Naive thymus-derived CD4-positive, alpha-beta T cell (primary cell): Measurements from ENCODE around the gene RIPOR3. TPM values are rescaled to one million over a fixed set of nuclear protein-coding genes. Genes with fewer than 3 reads are reported as not detected.

Experiments used
- ATAC-seq: fragments of 150-1000 bp; cut with Tn5 transposase; 2 replicates; pipeline ENCODE4 v1.10.0; 2021; ENCODE audit warnings: mild to moderate bottlenecking, moderate library complexity
- CTCF ChIA-PET: fragments of 350-600 bp; sonication (Branson Sonifier 250); formaldehyde crosslinking; loops from one replicate; lab custom pipeline; 2021; ENCODE audit warnings: antibody characterized with exemption; lab: Charles Lee
- POLR2A ChIA-PET: fragments of 350-600 bp; sonication (Branson Sonifier 250); formaldehyde crosslinking; loops from one replicate; lab custom pipeline; 2021; ENCODE audit warnings: antibody characterized with exemption, inconsistent platforms; lab: Charles Lee
- DNase-seq, 9 donors: peaks; one replicate each; pipeline versions ENCODE4 v3.0.0 to v3.0.0-alpha.2; 2020 to 2022; ENCODE audit warnings: mixed read lengths in 1 of 9
- H3K27ac ChIP-seq: one replicate; pipeline ENCODE4 v1.7.0; 2013; ENCODE audit warnings: mild to moderate bottlenecking, low read depth, low read length, moderate library complexity
- H3K27me3 ChIP-seq, 2 donors: one replicate each; pipeline ENCODE4 v1.7.0; 2013; ENCODE audit warnings: low read length in 2 of 2, mild to moderate bottlenecking in 2 of 2, moderate library complexity in 2 of 2; ENCODE audit not compliant: control insufficient read depth in 2 of 2, insufficient read depth in 2 of 2
- H3K36me3 ChIP-seq, 3 experiments: 1 replicate in 2 of 3; 2 replicates in 1 of 3; pipeline ENCODE4 v1.7.0; 2013; ENCODE audit warnings: low read length in 3 of 3, mild to moderate bottlenecking in 3 of 3, moderate library complexity in 1 of 3; ENCODE audit not compliant: insufficient read depth in 3 of 3, control insufficient read depth in 2 of 3
- H3K4me1 ChIP-seq, 2 donors: one replicate each; pipeline ENCODE4 v1.7.0; 2013; ENCODE audit warnings: low read length in 2 of 2, mild to moderate bottlenecking in 2 of 2, moderate library complexity in 1 of 2; ENCODE audit not compliant: control insufficient read depth in 2 of 2, insufficient read depth in 2 of 2
- H3K4me3 ChIP-seq: 2 replicates; pipeline ENCODE4 v1.7.0; 2013; ENCODE audit warnings: mild to moderate bottlenecking, low read length
- H3K9me3 ChIP-seq, 3 experiments: 1 replicate in 2 of 3; 2 replicates in 1 of 3; pipeline ENCODE4 v1.7.0; 2013; ENCODE audit warnings: low read length in 3 of 3; ENCODE audit not compliant: control insufficient read depth in 2 of 3
- H3K27ac Mint-ChIP-seq, 9 donors: one replicate each; pipeline ENCODE4 v1.8.0; 2020 to 2022; ENCODE audit warnings: mixed read lengths in 9 of 9, mild to moderate bottlenecking in 8 of 9, moderate library complexity in 5 of 9, inconsistent platforms in 2 of 9
- H3K27me3 Mint-ChIP-seq, 5 donors: one replicate each; pipeline ENCODE4 v1.8.0; 2021 to 2022; ENCODE audit warnings: mixed read lengths in 5 of 5, mild to moderate bottlenecking in 1 of 5
- H3K36me3 Mint-ChIP-seq, 5 donors: one replicate each; pipeline ENCODE4 v1.8.0; 2020 to 2022; ENCODE audit warnings: mixed read lengths in 5 of 5, mild to moderate bottlenecking in 3 of 5, inconsistent platforms in 1 of 5
- H3K4me1 Mint-ChIP-seq, 7 donors: one replicate each; pipeline ENCODE4 v1.8.0; 2020 to 2022; ENCODE audit warnings: mixed read lengths in 7 of 7, mild to moderate bottlenecking in 3 of 7, inconsistent platforms in 1 of 7
- H3K4me3 Mint-ChIP-seq, 10 donors: one replicate each; pipeline ENCODE4 v1.8.0; 2020 to 2022; ENCODE audit warnings: mild to moderate bottlenecking in 10 of 10, mixed read lengths in 10 of 10, moderate library complexity in 6 of 10, inconsistent platforms in 2 of 10
- H3K9me3 Mint-ChIP-seq, 11 donors: one replicate each; pipeline ENCODE4 v1.8.0; 2020 to 2022; ENCODE audit warnings: mixed read lengths in 11 of 11, mild to moderate bottlenecking in 4 of 11, inconsistent platforms in 1 of 11, moderate library complexity in 1 of 11
- intact Hi-C, 2 donors: fragments of 100-400 bp; cut with micrococcal nuclease; formaldehyde crosslinking; loops; one replicate each; pipeline ENCODE4 v1.15.1; 2023
- polyA plus RNA-seq, 2 donors: library from polyadenylated mRNA; unstranded; fragments of 300-500 nt; fragmentation: Illumina TruSeq; gene quantifications; one replicate each; pipeline ENCODE4 v1.2.3, GENCODE V29; 2021
- total RNA-seq, 6 experiments: library from RNA in 5 of 6; stranded (reverse) in 5 of 6; gene quantifications; 1 replicate in 5 of 6; 2 replicates in 1 of 6; pipeline ENCODE4 v1.2.3 and lab custom pipeline; 2021 to 2026

The RIPOR3 gene
- total and polyA plus RNA-seq, 7 experiments from 2014 or later: 0.27 to 1.7 (median 0.80) TPM; not detected in 3

- CTCF ChIA-PET: no interaction called here
- Mint-ChIP-seq H3K4me1 (no peaks in the 10 kb centered on the region), H3K36me3 (no peaks in the 10 kb centered on the region)
Measured at GRCh38 chr20:50720026-50720425, 28.7 kb upstream of the RIPOR3 start.

GRCh38 chr20:50719328-50719727, 28.0 kb upstream of the RIPOR3 start:
- H3K4me3 ChIP-seq: no peak overlapping the region
- no peaks in the 10 kb centered on the region for H3K4me1 Mint-ChIP-seq
- H3K27me3 Mint-ChIP-seq: peaks cover 0 to 10% (median 0%) of the 10 kb centered on the region in 5 donors
- no peaks in the 10 kb centered on the region for H3K27me3 ChIP-seq
- ChIA-PET POLR2A (no interaction called here), CTCF (no interaction called here)
- no peaks in the 10 kb centered on the region for H3K36me3 ChIP-seq
- H3K36me3 Mint-ChIP-seq: no peaks in the 10 kb centered on the region
- ATAC-seq (no peak), DNase-seq (no peak)
- no peak overlapping the region for H3K4me3 Mint-ChIP-seq
- H3K27ac ChIP-seq: no peak overlapping the region
- H3K4me1 ChIP-seq: no peaks in the 10 kb centered on the region
- H3K9me3 ChIP-seq: no peaks in the 10 kb centered on the region
- no peak overlapping the region for H3K27ac Mint-ChIP-seq
- H3K9me3 Mint-ChIP-seq: no peaks in the 10 kb centered on the region
- intact Hi-C loops: no loop called here

More at GRCh38 chr20:50720026-50720425, 28.7 kb upstream of the RIPOR3 start:
- H3K36me3 ChIP-seq: no peaks in the 10 kb centered on the region
- no peaks in the 10 kb centered on the region for H3K27me3 ChIP-seq
- Mint-ChIP-seq H3K27ac (no peak overlapping the region), H3K27me3 (peaks cover 0 to 10% (median 0%) of the 10 kb centered on the region in 5 donors), H3K9me3 (no peaks in the 10 kb centered on the region), H3K4me3 (no peak overlapping the region)
- POLR2A ChIA-PET: interaction anchor here (0.5 kb wide), 1 partner anchor 180 kb away, joined by 4 read pairs; no protein-coding TSS in a partner anchor
- no peak overlapping the region for H3K27ac ChIP-seq
- no peak for DNase-seq
- ATAC-seq: no peak
- no peak overlapping the region for H3K4me3 ChIP-seq
- no peaks in the 10 kb centered on the region for H3K9me3 ChIP-seq
- intact Hi-C loops: no loop called here
- H3K4me1 ChIP-seq: no peaks in the 10 kb centered on the region

- no peaks in the 10 kb centered on the region for H3K4me1 Mint-ChIP-seq
- Histone ChIP-seq H3K36me3 (no peaks in the 10 kb centered on the region), H3K27me3 (no peaks in the 10 kb centered on the region), H3K4me3 (no peak overlapping the region), H3K9me3 (no peaks in the 10 kb centered on the region), H3K4me1 (no peaks in the 10 kb centered on the region), H3K27ac (no peak overlapping the region)
- ATAC-seq (no peak), DNase-seq (no peak)
- no peaks in the 10 kb centered on the region for H3K9me3 Mint-ChIP-seq
- ChIA-PET POLR2A (interaction anchor here (1.3 kb wide), 1 partner anchor 12 kb away, joined by 3 read pairs; no protein-coding TSS in a partner anchor), CTCF (interaction anchor here (1.1 kb wide), 1 partner anchor 31 kb away, joined by 5 read pairs; no protein-coding TSS in a partner anchor)
- H3K27me3 Mint-ChIP-seq: peaks cover 4 to 17% (median 8%) of the 10 kb centered on the region in 5 donors
- no peak overlapping the region for H3K4me3 Mint-ChIP-seq
- intact Hi-C loops: no loop called here
- no peak overlapping the region for H3K27ac Mint-ChIP-seq
- no peaks in the 10 kb centered on the region for H3K36me3 Mint-ChIP-seq
Measured at GRCh38 chr20:50717974-50718761, 26.8 kb upstream of the RIPOR3 start.

GRCh38 chr20:50717312-50717711, 26.0 kb upstream of the RIPOR3 start:
- CTCF ChIA-PET: interaction anchor here (1.1 kb wide), 1 partner anchor 32 kb away, joined by 5 read pairs; no protein-coding TSS in a partner anchor
- no peak for ATAC-seq

GRCh38 chr20:50716518-50716917, 25.2 kb upstream of the RIPOR3 start:
- H3K27ac Mint-ChIP-seq: no peak overlapping the region
- DNase-seq (no peak), ATAC-seq (no peak)
- Histone ChIP-seq H3K27ac (no peak overlapping the region), H3K27me3 (no peaks in the 10 kb centered on the region), H3K9me3 (no peaks in the 10 kb centered on the region), H3K36me3 (no peaks in the 10 kb centered on the region), H3K4me1 (no peaks in the 10 kb centered on the region), H3K4me3 (no peak overlapping the region)
- POLR2A ChIA-PET: interaction anchor here (0.9 kb wide), 1 partner anchor 26 kb away, joined by 3 read pairs; no protein-coding TSS in a partner anchor
- no peak overlapping the region for H3K4me3 Mint-ChIP-seq
- H3K9me3 Mint-ChIP-seq: no peaks in the 10 kb centered on the region
- peaks cover 13 to 25% (median 18%) of the 10 kb centered on the region in 5 donors for H3K27me3 Mint-ChIP-seq
- intact Hi-C loops: no loop called here
- H3K36me3 Mint-ChIP-seq: no peaks in the 10 kb centered on the region
- CTCF ChIA-PET: no interaction called here
- H3K4me1 Mint-ChIP-seq: no peaks in the 10 kb centered on the region

More at GRCh38 chr20:50717312-50717711, 26.0 kb upstream of the RIPOR3 start:
- no peak overlapping the region for H3K27ac ChIP-seq
- H3K9me3 ChIP-seq: no peaks in the 10 kb centered on the region
- no peaks in the 10 kb centered on the region for H3K36me3 Mint-ChIP-seq
- H3K4me1 Mint-ChIP-seq: no peaks in the 10 kb centered on the region
- H3K9me3 Mint-ChIP-seq: no peaks in the 10 kb centered on the region
- H3K27ac Mint-ChIP-seq: no peak overlapping the region
- H3K4me1 ChIP-seq: no peaks in the 10 kb centered on the region
- intact Hi-C loops: no loop called here
- no peak overlapping the region for H3K4me3 ChIP-seq
- POLR2A ChIA-PET: interaction anchor here (0.9 to 1.3 kb wide), 2 partner anchors 13 to 25 kb away, joined by 3 read pairs; no protein-coding TSS in a partner anchor
- no peaks in the 10 kb centered on the region for H3K36me3 ChIP-seq
- DNase-seq: no peak
- no peaks in the 10 kb centered on the region for H3K27me3 ChIP-seq
- H3K4me3 Mint-ChIP-seq: no peak overlapping the region
- H3K27me3 Mint-ChIP-seq: peaks cover 7 to 20% (median 14%) of the 10 kb centered on the region in 5 donors

- Mint-ChIP-seq H3K9me3 (no peaks in the 10 kb centered on the region), H3K4me1 (no peaks in the 10 kb centered on the region), H3K27ac (no peak overlapping the region), H3K27me3 (peaks cover 19 to 30% (median 23%) of the 10 kb centered on the region in 5 donors), H3K4me3 (no peak overlapping the region), H3K36me3 (peaks cover 0 to 5% (median 0%) of the 10 kb centered on the region in 5 donors)
- no peaks in the 10 kb centered on the region for H3K9me3 ChIP-seq
- intact Hi-C loops: no loop called here
- ChIA-PET CTCF (no interaction called here), POLR2A (no interaction called here)
- H3K27ac ChIP-seq: no peak overlapping the region
- H3K36me3 ChIP-seq: no peaks in the 10 kb centered on the region
- no peak overlapping the region for H3K4me3 ChIP-seq
- H3K27me3 ChIP-seq: no peaks in the 10 kb centered on the region
- H3K4me1 ChIP-seq: no peaks in the 10 kb centered on the region
- DNase-seq (no peak), ATAC-seq (no peak)
Measured at GRCh38 chr20:50715694-50716093, 24.4 kb upstream of the RIPOR3 start.
